Measurements from ENCODE around the gene KCNAB1.

The KCNAB1 gene

GRCh38 chr3:156371701-156372100, 251.3 kb downstream of the KCNAB1 start:
- peaks cover 0 to 4% of the 10 kb centered on the region in 2 donors for H3K4me1 ChIP-seq (ENCODE audit: control insufficient read depth in 1 of 2, insufficient read depth in 2 of 2, low read length in 2 of 2)
- H3K27me3 ChIP-seq (ENCODE audit: control insufficient read depth in 1 of 2, insufficient read depth in 2 of 2, low read length in 2 of 2) = no peaks in the 10 kb centered on the region
- H3K27ac ChIP-seq (ENCODE audit: low read depth, low read length) = no peak overlapping the region
- H3K4me3 ChIP-seq (ENCODE audit: low read depth in 1 of 2, low read length in 2 of 2) = no peak overlapping the region
- H3K9ac ChIP-seq (ENCODE audit: low read depth in 1 of 2, low read length in 2 of 2) = no peak overlapping the region
- H3K9me3 ChIP-seq (ENCODE audit: control insufficient read depth in 1 of 2, low read length in 2 of 2) = no peaks in the 10 kb centered on the region
- no peaks in the 10 kb centered on the region for H3K36me3 ChIP-seq (ENCODE audit: control insufficient read depth in 1 of 2, insufficient read depth in 2 of 2, low read length in 2 of 2)

- no peaks in the 10 kb centered on the region for H3K36me3 ChIP-seq (ENCODE audit: control insufficient read depth in 1 of 2, insufficient read depth in 2 of 2, low read length in 2 of 2)
- no peaks in the 10 kb centered on the region for H3K9me3 ChIP-seq (ENCODE audit: control insufficient read depth in 1 of 2, low read length in 2 of 2)
- H3K9ac ChIP-seq (ENCODE audit: low read depth in 1 of 2, low read length in 2 of 2) = no peak overlapping the region
- H3K4me3 ChIP-seq (ENCODE audit: low read depth in 1 of 2, low read length in 2 of 2) = no peak overlapping the region
- H3K27me3 ChIP-seq (ENCODE audit: control insufficient read depth in 1 of 2, insufficient read depth in 2 of 2, low read length in 2 of 2) = no peaks in the 10 kb centered on the region
- H3K4me1 ChIP-seq (ENCODE audit: control insufficient read depth in 1 of 2, insufficient read depth in 2 of 2, low read length in 2 of 2) = peaks cover 0 to 4% of the 10 kb centered on the region in 2 donors
- no peak overlapping the region for H3K27ac ChIP-seq (ENCODE audit: low read depth, low read length)
Observed at GRCh38 chr3:156373095-156373494, 252.7 kb downstream of the KCNAB1 start.

GRCh38 chr3:156373654-156374053, 253.3 kb downstream of the KCNAB1 start:
- H3K9me3 ChIP-seq (ENCODE audit: control insufficient read depth in 1 of 2, low read length in 2 of 2) = no peaks in the 10 kb centered on the region
- peaks cover 0 to 4% of the 10 kb centered on the region in 2 donors for H3K4me1 ChIP-seq (ENCODE audit: control insufficient read depth in 1 of 2, insufficient read depth in 2 of 2, low read length in 2 of 2)
- H3K9ac ChIP-seq (ENCODE audit: low read depth in 1 of 2, low read length in 2 of 2) = no peak overlapping the region
- H3K36me3 ChIP-seq (ENCODE audit: control insufficient read depth in 1 of 2, insufficient read depth in 2 of 2, low read length in 2 of 2) = no peaks in the 10 kb centered on the region
- no peaks in the 10 kb centered on the region for H3K27me3 ChIP-seq (ENCODE audit: control insufficient read depth in 1 of 2, insufficient read depth in 2 of 2, low read length in 2 of 2)
- H3K27ac ChIP-seq (ENCODE audit: low read depth, low read length) = no peak overlapping the region
- no peak overlapping the region for H3K4me3 ChIP-seq (ENCODE audit: low read depth in 1 of 2, low read length in 2 of 2)

GRCh38 chr3:156376199-156376598, 255.8 kb downstream of the KCNAB1 start:
- Histone ChIP-seq H3K4me1 (ENCODE audit: control insufficient read depth in 1 of 2, insufficient read depth in 2 of 2, low read length in 2 of 2) (peaks cover 0 to 4% of the 10 kb centered on the region in 2 donors), H3K27me3 (ENCODE audit: control insufficient read depth in 1 of 2, insufficient read depth in 2 of 2, low read length in 2 of 2) (no peaks in the 10 kb centered on the region), H3K4me3 (ENCODE audit: low read depth in 1 of 2, low read length in 2 of 2) (no peak overlapping the region), H3K9me3 (ENCODE audit: control insufficient read depth in 1 of 2, low read length in 2 of 2) (no peaks in the 10 kb centered on the region), H3K9ac (ENCODE audit: low read depth in 1 of 2, low read length in 2 of 2) (no peak overlapping the region), H3K36me3 (ENCODE audit: control insufficient read depth in 1 of 2, insufficient read depth in 2 of 2, low read length in 2 of 2) (no peaks in the 10 kb centered on the region), H3K27ac (ENCODE audit: low read depth, low read length) (no peak overlapping the region)

GRCh38 chr3:156377266-156377665, 256.9 kb downstream of the KCNAB1 start:
- no peaks in the 10 kb centered on the region for H3K9me3 ChIP-seq (ENCODE audit: control insufficient read depth in 1 of 2, low read length in 2 of 2)
- H3K4me1 ChIP-seq (ENCODE audit: control insufficient read depth in 1 of 2, insufficient read depth in 2 of 2, low read length in 2 of 2) = no peaks in the 10 kb centered on the region
- H3K36me3 ChIP-seq (ENCODE audit: control insufficient read depth in 1 of 2, insufficient read depth in 2 of 2, low read length in 2 of 2) = no peaks in the 10 kb centered on the region
- H3K4me3 ChIP-seq (ENCODE audit: low read depth in 1 of 2, low read length in 2 of 2) = no peak overlapping the region
- no peaks in the 10 kb centered on the region for H3K27me3 ChIP-seq (ENCODE audit: control insufficient read depth in 1 of 2, insufficient read depth in 2 of 2, low read length in 2 of 2)
- H3K27ac ChIP-seq (ENCODE audit: low read depth, low read length) = no peak overlapping the region
- H3K9ac ChIP-seq (ENCODE audit: low read depth in 1 of 2, low read length in 2 of 2) = no peak overlapping the region

GRCh38 chr3:156377718-156378117, 257.3 kb downstream of the KCNAB1 start:
- Histone ChIP-seq H3K36me3 (ENCODE audit: control insufficient read depth in 1 of 2, insufficient read depth in 2 of 2, low read length in 2 of 2) (no peaks in the 10 kb centered on the region), H3K9me3 (ENCODE audit: control insufficient read depth in 1 of 2, low read length in 2 of 2) (no peaks in the 10 kb centered on the region), H3K4me3 (ENCODE audit: low read depth in 1 of 2, low read length in 2 of 2) (no peak overlapping the region), H3K27ac (ENCODE audit: low read depth, low read length) (no peak overlapping the region), H3K9ac (ENCODE audit: low read depth in 1 of 2, low read length in 2 of 2) (no peak overlapping the region), H3K4me1 (ENCODE audit: control insufficient read depth in 1 of 2, insufficient read depth in 2 of 2, low read length in 2 of 2) (no peaks in the 10 kb centered on the region), H3K27me3 (ENCODE audit: control insufficient read depth in 1 of 2, insufficient read depth in 2 of 2, low read length in 2 of 2) (no peaks in the 10 kb centered on the region)

- Histone ChIP-seq H3K27me3 (ENCODE audit: control insufficient read depth in 1 of 2, insufficient read depth in 2 of 2, low read length in 2 of 2) (no peaks in the 10 kb centered on the region), H3K9me3 (ENCODE audit: control insufficient read depth in 1 of 2, low read length in 2 of 2) (no peaks in the 10 kb centered on the region), H3K27ac (ENCODE audit: low read depth, low read length) (no peak overlapping the region), H3K4me3 (ENCODE audit: low read depth in 1 of 2, low read length in 2 of 2) (no peak overlapping the region), H3K9ac (ENCODE audit: low read depth in 1 of 2, low read length in 2 of 2) (no peak overlapping the region), H3K4me1 (ENCODE audit: control insufficient read depth in 1 of 2, insufficient read depth in 2 of 2, low read length in 2 of 2) (no peaks in the 10 kb centered on the region), H3K36me3 (ENCODE audit: control insufficient read depth in 1 of 2, insufficient read depth in 2 of 2, low read length in 2 of 2) (no peaks in the 10 kb centered on the region)
Observed at GRCh38 chr3:156378871-156379270, 258.5 kb downstream of the KCNAB1 start.

GRCh38 chr3:156379327-156379726, 258.9 kb downstream of the KCNAB1 start:
- H3K27ac ChIP-seq (ENCODE audit: low read depth, low read length) = no peak overlapping the region
- no peaks in the 10 kb centered on the region for H3K4me1 ChIP-seq (ENCODE audit: control insufficient read depth in 1 of 2, insufficient read depth in 2 of 2, low read length in 2 of 2)
- no peak overlapping the region for H3K9ac ChIP-seq (ENCODE audit: low read depth in 1 of 2, low read length in 2 of 2)
- H3K27me3 ChIP-seq (ENCODE audit: control insufficient read depth in 1 of 2, insufficient read depth in 2 of 2, low read length in 2 of 2) = no peaks in the 10 kb centered on the region
- H3K4me3 ChIP-seq (ENCODE audit: low read depth in 1 of 2, low read length in 2 of 2) = no peak overlapping the region
- H3K9me3 ChIP-seq (ENCODE audit: control insufficient read depth in 1 of 2, low read length in 2 of 2) = no peaks in the 10 kb centered on the region
- no peaks in the 10 kb centered on the region for H3K36me3 ChIP-seq (ENCODE audit: control insufficient read depth in 1 of 2, insufficient read depth in 2 of 2, low read length in 2 of 2)

GRCh38 chr3:156381253-156381652, 260.9 kb downstream of the KCNAB1 start:
- no peaks in the 10 kb centered on the region for H3K27me3 ChIP-seq (ENCODE audit: control insufficient read depth in 1 of 2, insufficient read depth in 2 of 2, low read length in 2 of 2)
- no peak overlapping the region for H3K4me3 ChIP-seq (ENCODE audit: low read depth in 1 of 2, low read length in 2 of 2)
- no peaks in the 10 kb centered on the region for H3K9me3 ChIP-seq (ENCODE audit: control insufficient read depth in 1 of 2, low read length in 2 of 2)
- H3K4me1 ChIP-seq (ENCODE audit: control insufficient read depth in 1 of 2, insufficient read depth in 2 of 2, low read length in 2 of 2) = no peaks in the 10 kb centered on the region
- H3K9ac ChIP-seq (ENCODE audit: low read depth in 1 of 2, low read length in 2 of 2) = no peak overlapping the region
- no peaks in the 10 kb centered on the region for H3K36me3 ChIP-seq (ENCODE audit: control insufficient read depth in 1 of 2, insufficient read depth in 2 of 2, low read length in 2 of 2)
- no peak overlapping the region for H3K27ac ChIP-seq (ENCODE audit: low read depth, low read length)

- H3K36me3 ChIP-seq (ENCODE audit: control insufficient read depth in 1 of 2, insufficient read depth in 2 of 2, low read length in 2 of 2) = no peaks in the 10 kb centered on the region
- H3K9me3 ChIP-seq (ENCODE audit: control insufficient read depth in 1 of 2, low read length in 2 of 2) = no peaks in the 10 kb centered on the region
- no peak overlapping the region for H3K27ac ChIP-seq (ENCODE audit: low read depth, low read length)
- H3K27me3 ChIP-seq (ENCODE audit: control insufficient read depth in 1 of 2, insufficient read depth in 2 of 2, low read length in 2 of 2) = no peaks in the 10 kb centered on the region
- no peak overlapping the region for H3K4me3 ChIP-seq (ENCODE audit: low read depth in 1 of 2, low read length in 2 of 2)
- H3K4me1 ChIP-seq (ENCODE audit: control insufficient read depth in 1 of 2, insufficient read depth in 2 of 2, low read length in 2 of 2) = no peaks in the 10 kb centered on the region
- H3K9ac ChIP-seq (ENCODE audit: low read depth in 1 of 2, low read length in 2 of 2) = no peak overlapping the region
Observed at GRCh38 chr3:156382458-156383346, 262.3 kb downstream of the KCNAB1 start.
